ENCODE data around the gene TOX2.

TOX2 gene

GRCh38 chr20:44080646-44081267 is 166.1 kb downstream of the TOX2 start:
- peak; percentile 82 for DNase-seq (ENCODE audit: low read depth)

- no peak for DNase-seq (ENCODE audit: low read depth)
Measured at GRCh38 chr20:44081476-44081875, 166.8 kb downstream of the TOX2 start.

GRCh38 chr20:44081888-44082287 is 167.2 kb downstream of the TOX2 start:
- DNase-seq (ENCODE audit: low read depth), result no peak

- peak; percentile 88 for DNase-seq (ENCODE audit: low read depth)
Measured at GRCh38 chr20:44083220-44083933, 168.7 kb downstream of the TOX2 start.

DNA sequence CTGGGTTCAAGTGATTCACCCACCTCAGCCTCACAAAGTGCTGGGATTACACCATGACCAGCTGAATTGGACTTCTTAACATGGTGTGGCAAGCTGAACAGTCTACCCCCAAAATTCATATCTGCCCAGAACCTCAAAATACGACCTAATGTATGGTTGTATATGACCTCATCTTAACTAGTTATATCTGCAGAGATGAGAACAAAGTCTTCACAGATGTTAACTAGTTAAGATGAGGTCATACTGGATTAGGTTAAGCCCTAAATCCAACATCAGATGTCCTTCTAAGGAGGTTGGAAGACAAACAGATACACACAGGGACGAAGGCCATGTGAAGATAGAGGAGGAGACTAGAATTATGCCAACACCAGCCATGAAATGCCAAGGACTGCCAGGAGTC is 169.8 kb downstream of the TOX2 start:
- no peak for DNase-seq (ENCODE audit: low read depth)

DNA sequence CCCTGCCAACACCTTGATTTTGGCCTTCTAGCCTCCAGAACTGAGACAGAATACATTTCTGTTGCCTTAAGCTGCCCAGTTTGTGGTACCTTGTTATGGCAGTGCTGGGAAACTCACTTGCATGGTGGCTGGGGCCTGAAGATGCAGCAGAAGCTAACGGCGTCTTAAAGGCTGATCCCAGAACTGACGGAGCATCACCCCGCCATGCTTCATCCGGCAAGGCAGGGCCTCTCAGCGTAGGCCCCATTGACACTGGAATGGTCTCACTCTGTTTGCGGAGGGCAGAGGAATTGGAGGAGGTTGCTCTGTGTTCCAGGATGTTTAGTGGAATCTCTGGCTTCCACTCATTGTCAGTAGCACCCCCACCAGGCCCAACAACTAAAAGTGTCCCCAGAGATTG is 170.2 kb downstream of the TOX2 start:
- no peak for DNase-seq (ENCODE audit: low read depth)

- no peak for DNase-seq (ENCODE audit: low read depth)
Measured at GRCh38 chr20:44085616-44086434, 171.2 kb downstream of the TOX2 start.

GRCh38 chr20:44087051-44087856 is 172.6 kb downstream of the TOX2 start:
- no peak for DNase-seq (ENCODE audit: low read depth)

GRCh38 chr20:44087857-44088120 is 173.1 kb downstream of the TOX2 start:
- no peak for DNase-seq (ENCODE audit: low read depth)

DNA sequence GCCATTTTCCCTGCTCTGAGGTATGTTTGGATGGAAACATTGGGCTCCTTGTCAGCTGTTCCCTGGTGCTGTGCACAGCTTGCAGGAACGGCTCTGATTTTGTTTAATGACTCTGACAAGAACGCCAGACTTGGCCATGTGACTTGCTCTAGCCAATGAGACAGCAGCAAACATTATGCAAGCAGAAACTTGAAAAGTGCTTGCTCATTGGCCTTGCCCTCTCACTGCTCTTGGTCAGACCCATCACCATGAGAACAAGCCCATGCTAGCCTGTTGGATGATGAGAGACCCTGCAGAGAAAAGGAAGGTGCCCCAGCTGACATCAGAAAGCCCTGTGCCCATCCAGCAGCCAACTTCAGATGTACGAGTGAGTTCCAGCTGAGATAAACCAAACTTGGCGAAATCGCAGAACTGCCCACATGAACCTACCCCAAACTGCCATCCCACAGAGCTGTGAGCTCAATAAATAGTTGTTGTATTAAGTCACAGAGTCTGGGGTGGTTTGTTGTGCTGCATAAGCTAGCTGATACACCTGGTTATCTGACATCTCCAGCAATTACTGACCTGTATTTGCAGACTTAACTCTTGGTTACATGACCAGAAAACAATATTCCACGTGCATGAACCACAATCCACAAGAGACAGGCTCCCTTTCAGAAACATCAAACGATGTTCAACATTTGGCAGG is 175.5 kb downstream of the TOX2 start:
- DNase-seq (ENCODE audit: low read depth), result peak; percentile 75

- no peak for DNase-seq (ENCODE audit: low read depth)
Measured at GRCh38 chr20:44091026-44091425, 176.4 kb downstream of the TOX2 start.

GRCh38 chr20:44092551-44093248 is 178.0 kb downstream of the TOX2 start:
- peak; percentile 64 for DNase-seq (ENCODE audit: low read depth)

DNA sequence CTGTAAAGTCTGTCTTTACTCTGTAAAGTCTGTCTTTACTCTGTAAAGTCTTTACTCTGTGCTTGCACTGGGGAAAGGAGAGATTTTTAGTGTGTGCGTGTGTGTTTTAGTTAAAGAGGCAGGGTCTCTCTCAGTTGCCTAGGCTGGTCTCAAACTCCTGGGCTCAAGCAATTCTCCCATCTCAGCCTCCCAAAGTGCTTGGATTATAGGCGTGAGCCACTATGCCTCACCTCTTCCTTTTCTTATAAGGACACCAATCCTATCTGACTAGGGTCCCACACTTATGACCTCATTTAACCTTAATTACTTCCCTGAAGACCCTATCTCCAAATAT is 178.6 kb downstream of the TOX2 start:
- no peak for DNase-seq (ENCODE audit: low read depth)

DNA sequence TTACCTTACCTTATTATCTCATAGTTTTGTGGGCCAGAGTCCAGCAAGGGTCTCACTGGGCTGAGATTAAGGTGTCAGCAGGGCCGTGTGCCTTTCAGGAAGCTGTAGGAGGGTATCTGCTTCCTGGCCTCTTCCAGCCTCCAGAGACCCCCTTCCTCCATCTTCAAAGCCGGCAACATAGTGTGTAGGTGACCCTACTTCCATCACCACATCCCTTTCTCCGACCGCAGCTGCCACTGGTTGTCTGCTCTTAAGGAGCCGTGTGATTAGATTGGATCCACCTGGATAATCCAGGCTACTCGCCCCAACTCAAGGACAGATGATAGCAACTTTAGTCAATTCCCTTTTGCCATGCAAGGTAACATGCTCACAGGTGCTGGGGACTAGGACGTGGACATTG is 181.2 kb downstream of the TOX2 start:
- DNase-seq (ENCODE audit: low read depth), result no peak

DNA sequence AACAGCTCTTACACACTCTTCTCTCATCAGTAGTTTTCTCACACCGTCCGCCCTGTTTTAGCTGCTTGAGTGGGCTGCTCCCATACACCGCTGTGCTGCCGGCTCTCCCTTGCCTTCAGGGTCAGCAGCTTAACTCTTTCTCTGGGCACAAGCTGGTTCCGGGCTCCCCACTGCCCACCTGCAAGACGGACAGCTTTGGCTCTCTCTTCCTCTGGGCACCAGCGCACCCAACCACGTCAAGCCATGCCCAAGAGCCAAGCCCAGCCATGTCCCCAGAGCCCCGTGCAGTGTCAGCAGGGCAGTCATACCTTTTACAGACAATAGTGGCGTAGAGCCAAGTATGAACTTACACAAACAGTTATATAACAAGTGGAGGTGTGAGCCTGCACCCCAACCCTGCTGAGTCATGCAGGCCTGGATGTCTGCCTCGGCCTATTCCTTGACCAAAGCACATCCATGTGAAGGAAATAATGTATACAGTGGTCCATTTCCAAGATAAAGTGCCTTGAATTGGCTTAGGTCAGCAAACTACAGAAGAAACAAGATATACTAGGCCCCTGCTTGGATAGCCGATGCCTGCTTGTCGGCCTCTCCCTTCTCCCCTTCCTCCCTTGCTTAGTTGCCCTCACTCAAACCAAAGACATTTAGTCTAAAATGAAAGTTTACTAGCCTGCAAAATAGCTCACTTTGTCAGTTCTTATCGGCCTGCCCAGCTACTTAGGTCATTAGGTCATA is 183.0 kb downstream of the TOX2 start:
- DNase-seq (ENCODE audit: low read depth), result no peak

DNA sequence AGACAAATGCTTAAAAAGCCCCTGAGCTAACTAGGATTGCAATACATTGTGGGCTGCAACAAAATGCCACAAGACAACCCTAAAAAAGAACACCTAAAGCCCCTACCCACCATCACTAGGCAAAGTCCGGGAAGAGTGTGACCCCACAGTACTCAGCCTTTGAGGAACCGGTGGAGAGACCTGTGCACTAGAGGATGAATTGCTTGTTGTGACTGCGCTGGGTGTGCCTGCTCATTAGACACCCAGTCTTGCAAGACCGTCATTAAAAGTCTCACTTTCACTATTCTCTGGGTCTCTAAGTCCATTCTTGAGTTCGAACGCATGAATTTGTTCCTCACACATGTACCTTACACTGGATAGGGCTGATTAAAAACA is 183.6 kb downstream of the TOX2 start:
- no peak for DNase-seq (ENCODE audit: low read depth)

DNA sequence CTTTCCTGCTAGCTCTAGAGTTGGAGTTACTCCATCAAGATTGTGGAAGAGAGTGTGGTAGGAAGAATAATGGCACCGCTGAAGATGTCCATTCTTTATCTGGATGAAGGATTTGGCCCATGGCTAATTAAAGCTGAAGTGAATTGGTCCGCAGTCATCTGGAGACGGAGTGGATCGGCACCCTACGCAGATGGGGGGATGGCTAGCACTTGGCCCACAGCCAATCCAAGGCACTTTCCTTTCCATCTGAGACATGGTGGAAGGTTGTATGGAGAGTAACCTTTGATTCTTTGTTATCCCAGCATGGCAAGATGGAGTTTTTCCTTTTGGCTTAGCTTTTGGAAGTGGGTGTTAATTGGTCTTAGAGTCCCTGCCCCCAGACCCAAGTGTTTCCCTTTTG is 184.0 kb downstream of the TOX2 start:
- DNase-seq (ENCODE audit: low read depth), result no peak

DNA sequence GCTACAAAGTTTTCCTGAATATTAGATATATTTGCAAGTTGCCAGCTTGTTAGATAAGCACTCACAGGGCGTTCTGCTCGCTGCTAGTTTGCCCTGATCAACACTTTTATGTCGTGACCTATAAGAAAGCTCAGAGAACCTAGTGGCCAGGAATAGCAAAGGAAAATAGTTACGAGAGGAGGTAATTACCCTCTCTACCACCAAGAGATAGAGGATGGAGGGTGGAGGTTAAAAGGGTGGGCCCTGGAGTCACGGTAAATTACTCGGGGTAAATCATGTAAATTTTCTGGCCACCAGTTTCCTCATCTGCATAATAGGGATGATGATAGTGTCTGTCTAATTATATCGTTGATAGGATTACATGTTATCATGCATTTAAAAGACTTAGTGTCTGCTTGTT is 185.2 kb downstream of the TOX2 start:
- no peak for DNase-seq (ENCODE audit: low read depth)

- no peak for DNase-seq (ENCODE audit: low read depth)
Measured at GRCh38 chr20:44102582-44102981, 187.9 kb downstream of the TOX2 start.

- DNase-seq (ENCODE audit: low read depth), result peak; percentile 77
Measured at GRCh38 chr20:44104798-44105517, 190.3 kb downstream of the TOX2 start.
